ENCODE results near the gene SELPLG. TPM values are rescaled to one million over a fixed set of nuclear protein-coding genes. Genes with fewer than 3 reads are reported as not detected.
"Not testable (repeated sequence)": the region's sequence is repeated elsewhere in the genome, so short reads cannot be mapped to it uniquely, and the experiment has no call there.

SELPLG gene
- total RNA-seq (2014; rRNA removed; shearing (Covaris generic)), result 0.88 and 1.7 TPM in 2 replicates

- DNase-seq (ENCODE audit: low read depth), result no peak
Observed at GRCh38 chr12:108633534-108634248, at the start of gene SELPLG. SELPLG (minus strand) TSS chr12:108633894; CDS start chr12:108624307, 9,587 bp downstream.

GRCh38 chr12:108681317-108681716 lies 47.6 kb upstream of the SELPLG start:
- DNase-seq (ENCODE audit: low read depth), result no peak

DNA sequence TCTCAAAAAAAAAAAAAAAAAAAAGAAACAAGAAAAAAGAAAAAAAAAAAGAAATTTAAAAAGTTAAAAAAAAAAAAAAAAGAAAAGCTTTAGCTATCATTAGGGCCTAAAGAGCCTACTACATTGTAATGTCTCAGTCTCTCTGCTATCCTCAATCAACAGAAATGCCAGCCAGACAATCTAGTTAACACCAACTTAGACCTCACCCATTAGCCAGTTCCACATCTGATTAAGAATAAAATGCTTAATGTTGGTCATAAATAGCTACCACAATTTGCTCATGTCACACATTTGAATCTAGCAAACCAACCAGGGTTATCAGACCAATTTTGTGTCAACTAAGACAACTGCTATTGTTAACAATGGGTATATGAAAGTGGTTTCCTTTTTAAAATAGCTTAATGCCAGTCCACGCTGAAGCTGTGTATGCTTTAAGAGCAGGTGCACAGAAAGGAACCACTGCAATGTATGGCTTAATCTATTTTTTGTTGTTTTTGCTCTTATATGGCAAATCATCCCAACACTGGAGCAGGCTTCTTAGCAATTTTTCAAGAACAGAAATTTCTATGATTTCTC lies 45.5 kb upstream of the SELPLG start:
- no peak for DNase-seq (ENCODE audit: low read depth)

- DNase-seq (ENCODE audit: low read depth), result no peak
Observed at GRCh38 chr12:108678104-108678730, 44.5 kb upstream of the SELPLG start.

GRCh38 chr12:108677381-108677780 lies 43.7 kb upstream of the SELPLG start:
- no peak for DNase-seq (ENCODE audit: low read depth)

DNA sequence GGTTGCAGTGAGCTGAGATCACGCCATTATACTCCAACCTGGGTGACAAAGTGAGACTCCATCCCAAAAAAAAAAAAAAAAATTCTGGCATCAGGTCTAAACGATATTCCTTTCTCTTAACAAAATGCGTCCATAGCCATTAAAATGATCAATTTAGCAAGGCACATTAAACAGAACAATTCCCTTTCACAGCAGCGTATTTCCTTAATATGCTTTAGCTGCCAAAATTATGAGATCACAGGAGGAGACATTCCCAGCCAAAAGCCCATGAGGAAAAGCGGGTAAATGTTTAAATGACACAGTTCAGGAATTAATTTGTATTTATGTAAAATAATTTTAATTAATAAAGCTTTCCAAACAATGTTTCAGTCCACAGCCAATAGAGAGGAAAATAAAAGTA lies 43.0 kb upstream of the SELPLG start:
- no peak for DNase-seq (ENCODE audit: low read depth)

DNA sequence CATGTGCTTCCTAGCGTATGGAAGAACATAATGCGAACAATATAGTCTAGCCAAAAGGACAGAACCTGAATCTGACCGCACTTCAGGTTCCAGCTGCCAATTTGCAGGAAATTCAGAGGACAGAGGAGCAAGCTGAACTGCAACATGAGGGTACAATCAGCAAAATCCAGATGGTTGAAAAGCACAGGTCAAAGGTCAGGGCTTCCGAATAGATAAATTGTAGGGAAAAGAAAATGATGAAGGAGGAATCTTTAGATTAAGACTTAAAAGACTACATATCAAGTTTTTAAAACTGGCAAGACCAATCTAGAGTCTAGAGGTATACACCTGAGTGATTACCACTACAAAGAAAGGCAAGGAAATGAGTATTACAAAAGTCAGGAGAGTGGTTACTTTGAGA lies 42.1 kb upstream of the SELPLG start:
- DNase-seq (ENCODE audit: low read depth), result no peak

GRCh38 chr12:108672054-108672453 lies 38.4 kb upstream of the SELPLG start:
- DNase-seq (ENCODE audit: low read depth), result no peak

DNA sequence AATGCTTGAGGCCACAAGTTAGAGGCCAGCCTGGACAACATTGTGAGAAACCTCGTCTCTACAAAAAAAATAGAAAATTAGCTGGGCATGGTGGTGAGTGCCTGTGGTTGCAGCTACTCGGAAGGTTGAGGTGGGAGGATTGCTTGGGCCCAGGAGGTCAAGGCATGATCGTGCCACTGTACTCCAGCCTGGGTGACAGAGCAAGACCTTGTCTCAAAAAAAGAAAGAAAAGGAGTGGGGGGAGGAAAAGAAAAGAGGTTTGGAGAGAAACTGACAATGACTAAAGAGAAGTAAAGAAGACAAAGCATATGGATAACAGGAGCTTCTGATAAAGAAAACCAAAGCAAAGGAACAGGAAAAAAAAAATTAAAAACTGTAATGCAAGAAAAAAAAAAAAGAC lies 37.4 kb upstream of the SELPLG start:
- DNase-seq (ENCODE audit: low read depth), result peak; percentile 41

GRCh38 chr12:108670066-108670631 lies 36.5 kb upstream of the SELPLG start:
- no peak for DNase-seq (ENCODE audit: low read depth)

DNA sequence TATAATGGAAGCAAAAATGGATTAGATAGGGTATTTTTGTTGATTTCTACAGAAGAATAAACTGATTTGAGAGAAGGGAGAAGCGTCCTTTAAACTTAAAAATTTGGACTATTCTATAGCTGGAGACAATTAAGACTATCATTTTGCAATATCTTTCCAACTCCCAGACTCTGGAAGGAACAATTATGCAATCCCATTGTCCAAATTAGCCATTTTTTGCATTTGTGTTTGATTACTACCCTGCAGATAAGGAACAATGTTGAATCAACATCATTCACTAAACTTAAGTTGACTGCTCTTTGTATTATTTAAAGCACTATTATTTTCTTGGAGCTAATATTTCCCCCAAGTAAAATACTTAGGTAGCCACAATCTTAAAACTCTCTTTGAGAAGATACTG lies 34.8 kb upstream of the SELPLG start:
- no peak for DNase-seq (ENCODE audit: low read depth)

- DNase-seq (ENCODE audit: low read depth), result no peak
Observed at GRCh38 chr12:108668063-108668462, 34.4 kb upstream of the SELPLG start.

DNA sequence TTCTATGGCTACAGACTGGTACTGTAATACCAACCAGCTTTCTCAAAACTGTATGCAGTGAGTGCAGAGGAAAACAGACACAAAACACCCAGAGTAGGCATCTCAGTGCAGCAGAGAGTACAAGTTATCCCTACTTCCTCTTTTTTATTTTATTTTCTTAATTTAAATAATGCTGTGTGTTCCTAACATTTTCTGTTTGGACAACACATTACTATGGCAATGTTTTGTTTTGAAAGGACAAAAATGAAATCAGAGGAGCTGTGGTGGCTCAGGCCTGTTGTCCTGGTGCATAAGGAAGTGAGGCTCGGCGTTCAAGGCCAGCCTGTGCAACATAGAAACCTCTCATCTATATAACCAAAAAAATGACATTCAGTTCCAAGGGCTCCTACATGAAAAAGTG lies 33.7 kb upstream of the SELPLG start:
- DNase-seq (ENCODE audit: low read depth), result no peak

- DNase-seq (ENCODE audit: low read depth), result peak; percentile 35
Observed at GRCh38 chr12:108666401-108666881, 32.7 kb upstream of the SELPLG start.

GRCh38 chr12:108665608-108666202 lies 32.0 kb upstream of the SELPLG start:
- DNase-seq (ENCODE audit: low read depth), result no peak

DNA sequence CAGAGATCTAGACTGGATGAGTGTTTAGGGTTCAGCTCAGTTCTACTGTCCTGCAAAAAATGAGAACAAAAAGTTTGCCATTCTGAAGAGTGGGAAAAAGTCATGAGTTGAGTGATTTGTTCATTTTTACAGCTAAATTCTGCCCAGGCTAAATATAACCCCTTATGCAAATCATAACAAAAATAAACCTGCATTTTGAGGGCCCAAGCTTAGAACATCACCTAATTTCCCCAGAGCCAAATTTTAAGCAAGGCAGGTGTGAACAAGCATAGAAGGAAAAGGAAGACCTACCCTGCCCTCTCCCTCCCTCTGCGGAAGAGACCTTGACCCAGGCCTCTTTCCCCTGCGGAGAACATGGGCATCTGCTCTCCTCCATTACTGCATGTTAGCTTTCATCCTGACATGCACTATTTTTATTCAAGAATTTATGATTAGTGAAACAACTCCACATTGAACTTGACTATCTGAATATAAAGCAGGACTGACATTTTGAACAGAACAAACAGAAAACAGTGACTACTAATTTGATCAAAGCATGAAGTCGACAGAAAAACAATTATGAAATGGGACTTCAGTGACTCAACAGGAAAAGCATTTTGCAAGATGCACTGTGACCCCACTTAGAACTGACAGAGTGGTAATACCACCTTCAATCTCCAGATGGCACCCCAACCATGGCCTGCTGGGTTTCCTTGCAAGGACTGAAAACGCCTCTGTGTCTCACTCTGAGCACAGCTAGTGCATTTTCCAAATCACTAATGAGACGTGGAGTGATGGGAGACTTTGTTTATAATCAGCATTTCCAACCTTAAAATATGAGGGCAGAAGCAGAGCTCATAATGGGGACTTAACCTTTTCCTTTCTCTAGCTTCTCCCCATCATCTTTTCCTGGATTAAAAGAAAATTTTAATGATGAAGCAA lies 30.9 kb upstream of the SELPLG start:
- peak; percentile 87 for DNase-seq (ENCODE audit: low read depth)

GRCh38 chr12:108663324-108664015 lies 29.8 kb upstream of the SELPLG start:
- DNase-seq (ENCODE audit: low read depth), result no peak

- not testable (repeated sequence) for DNase-seq (ENCODE audit: low read depth)
Observed at GRCh38 chr12:108658115-108658514, 24.4 kb upstream of the SELPLG start.

DNA sequence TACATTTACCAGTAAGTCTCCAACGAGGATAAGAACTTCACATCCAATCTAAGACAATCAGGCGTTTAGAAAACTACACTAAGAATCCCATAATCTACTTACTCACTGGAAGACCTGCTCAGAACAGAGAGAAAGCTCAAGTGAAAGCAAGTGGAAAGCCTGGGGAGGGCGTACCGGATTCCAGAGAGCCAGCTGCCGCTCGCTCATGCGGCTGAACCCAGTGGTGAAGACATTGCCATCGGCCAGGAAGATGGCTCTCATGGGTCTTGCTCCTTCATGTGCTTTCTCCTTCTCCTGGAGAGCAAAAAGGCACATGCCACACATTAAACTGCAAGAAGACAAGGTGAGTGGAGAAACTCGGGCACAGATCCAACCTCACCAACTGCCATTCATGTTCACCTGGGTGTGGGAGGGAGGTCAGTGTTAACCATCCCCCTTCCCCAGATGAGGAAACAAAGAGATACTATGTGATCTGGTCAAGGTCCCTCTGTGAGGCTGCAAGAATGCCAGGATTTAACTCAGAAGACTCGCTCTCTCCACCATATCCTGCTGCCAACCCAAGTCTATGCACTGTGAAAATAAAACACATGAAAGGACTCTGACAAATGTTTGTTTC lies 23.5 kb upstream of the SELPLG start:
- DNase-seq (ENCODE audit: low read depth), result no peak

GRCh38 chr12:108656247-108656646 lies 22.6 kb upstream of the SELPLG start:
- not testable (repeated sequence) for DNase-seq (ENCODE audit: low read depth)
